ENCODE measurements around the gene STX4.

The STX4 gene

GRCh38 chr16:30996324-30996984, 36.9 kb upstream of the STX4 start:
- H3K9me3 Mint-ChIP-seq: no peaks in the 10 kb centered on the region
- peak overlapping the region; percentile 55 to 59 for H3K27ac Mint-ChIP-seq
- DNase-seq: no peak
- H3K4me3 Mint-ChIP-seq: peak overlapping the region; percentile 90 to 91
- H3K4me1 Mint-ChIP-seq: peaks cover 33% of the 10 kb centered on the region
- no peaks in the 10 kb centered on the region for H3K27me3 Mint-ChIP-seq
- peak; percentile 9 for ATAC-seq

GRCh38 chr16:30996985-30997724, 36.2 kb upstream of the STX4 start:
- Mint-ChIP-seq H3K9me3 (no peaks in the 10 kb centered on the region), H3K27me3 (no peaks in the 10 kb centered on the region), H3K4me1 (peaks cover 33% of the 10 kb centered on the region), H3K27ac (peak overlapping the region; percentile 55 to 78), H3K4me3 (peak overlapping the region; percentile 90 to 91)
- peak; percentile 76 to 77 for DNase-seq
- ATAC-seq: peak; percentile 95

- DNase-seq: no peak
- peaks cover 27% of the 10 kb centered on the region for H3K4me1 Mint-ChIP-seq
- H3K27ac Mint-ChIP-seq: peak overlapping the region in 1 of 2 donors; percentile 78
- H3K4me3 Mint-ChIP-seq: peak overlapping the region; percentile 90 to 91
- no peaks in the 10 kb centered on the region for H3K9me3 Mint-ChIP-seq
- H3K27me3 Mint-ChIP-seq: no peaks in the 10 kb centered on the region
- no peak for ATAC-seq
Measured at GRCh38 chr16:30997725-30998711, 35.3 kb upstream of the STX4 start.

GRCh38 chr16:30998852-30999761, 34.3 kb upstream of the STX4 start:
- Mint-ChIP-seq H3K27me3 (no peaks in the 10 kb centered on the region), H3K4me1 (peaks cover 21% of the 10 kb centered on the region), H3K27ac (no peak overlapping the region), H3K9me3 (no peaks in the 10 kb centered on the region), H3K4me3 (no peak overlapping the region)
- no peak for DNase-seq
- ATAC-seq: no peak

- H3K4me1 Mint-ChIP-seq: peaks cover 7% of the 10 kb centered on the region
- no peak overlapping the region for H3K4me3 Mint-ChIP-seq
- no peaks in the 10 kb centered on the region for H3K27me3 Mint-ChIP-seq
- DNase-seq (no peak), ATAC-seq (no peak)
- H3K9me3 Mint-ChIP-seq: no peaks in the 10 kb centered on the region
- no peak overlapping the region for H3K27ac Mint-ChIP-seq
Measured at GRCh38 chr16:31000671-31001382, 32.5 kb upstream of the STX4 start.

- no peaks in the 10 kb centered on the region for H3K9me3 Mint-ChIP-seq
- no peak for DNase-seq
- no peak overlapping the region for H3K4me3 Mint-ChIP-seq
- H3K27ac Mint-ChIP-seq: peak overlapping the region in 1 of 2 donors; percentile 78
- H3K27me3 Mint-ChIP-seq: no peaks in the 10 kb centered on the region
- ATAC-seq: no peak
- peaks cover under 1% of the 10 kb centered on the region for H3K4me1 Mint-ChIP-seq
Measured at GRCh38 chr16:31001507-31002249, 31.7 kb upstream of the STX4 start.

- no peaks in the 10 kb centered on the region for H3K27me3 Mint-ChIP-seq
Measured at GRCh38 chr16:31002250-31002700, 31.1 kb upstream of the STX4 start.

GRCh38 chr16:31002862-31003341, 30.5 kb upstream of the STX4 start:
- no peak for ATAC-seq
- H3K27ac Mint-ChIP-seq: no peak overlapping the region
- DNase-seq: no peak
- no peaks in the 10 kb centered on the region for H3K9me3 Mint-ChIP-seq
- no peaks in the 10 kb centered on the region for H3K27me3 Mint-ChIP-seq
- H3K4me1 Mint-ChIP-seq: no peaks in the 10 kb centered on the region
- no peak overlapping the region for H3K4me3 Mint-ChIP-seq

More at GRCh38 chr16:31002250-31002700, 31.1 kb upstream of the STX4 start:
- no peak for ATAC-seq
- Mint-ChIP-seq H3K4me1 (no peaks in the 10 kb centered on the region), H3K4me3 (no peak overlapping the region), H3K27ac (peak overlapping the region in 1 of 2 donors; percentile 78), H3K9me3 (no peaks in the 10 kb centered on the region)
- no peak for DNase-seq

GRCh38 chr16:31003744-31004143, 29.6 kb upstream of the STX4 start:
- Mint-ChIP-seq H3K27ac (no peak overlapping the region), H3K9me3 (no peaks in the 10 kb centered on the region)

GRCh38 chr16:31004658-31005057, 28.7 kb upstream of the STX4 start:
- no peak for DNase-seq
- no peak for ATAC-seq
- H3K27me3 Mint-ChIP-seq: peaks cover 1% of the 10 kb centered on the region
- H3K27ac Mint-ChIP-seq: no peak overlapping the region
- no peaks in the 10 kb centered on the region for H3K9me3 Mint-ChIP-seq
- H3K4me3 Mint-ChIP-seq: no peak overlapping the region
- H3K4me1 Mint-ChIP-seq: peaks cover 8% of the 10 kb centered on the region

More at GRCh38 chr16:31003744-31004143, 29.6 kb upstream of the STX4 start:
- H3K4me3 Mint-ChIP-seq: no peak overlapping the region
- H3K27me3 Mint-ChIP-seq: no peaks in the 10 kb centered on the region
- DNase-seq: no peak
- no peaks in the 10 kb centered on the region for H3K4me1 Mint-ChIP-seq
- ATAC-seq: no peak

GRCh38 chr16:31005350-31006085, 27.8 kb upstream of the STX4 start:
- peaks cover 13% of the 10 kb centered on the region for H3K4me1 Mint-ChIP-seq
- no peak for ATAC-seq
- DNase-seq: no peak

GRCh38 chr16:31006086-31006385, 27.3 kb upstream of the STX4 start:
- no peak overlapping the region for H3K4me3 Mint-ChIP-seq
- DNase-seq (no peak), ATAC-seq (no peak)
- peaks cover 14% of the 10 kb centered on the region for H3K4me1 Mint-ChIP-seq
- no peak overlapping the region for H3K27ac Mint-ChIP-seq
- H3K27me3 Mint-ChIP-seq: peaks cover 5% of the 10 kb centered on the region
- H3K9me3 Mint-ChIP-seq: no peaks in the 10 kb centered on the region

More at GRCh38 chr16:31005350-31006085, 27.8 kb upstream of the STX4 start:
- Mint-ChIP-seq H3K27me3 (peaks cover 5% of the 10 kb centered on the region), H3K27ac (peak overlapping the region in 1 of 2 donors; percentile 57), H3K9me3 (no peaks in the 10 kb centered on the region), H3K4me3 (no peak overlapping the region)

GRCh38 chr16:31006589-31006988, 26.8 kb upstream of the STX4 start:
- no peak for DNase-seq
- Mint-ChIP-seq H3K4me3 (no peak overlapping the region), H3K27me3 (peaks cover 10% of the 10 kb centered on the region), H3K9me3 (no peaks in the 10 kb centered on the region), H3K4me1 (peaks cover 19% of the 10 kb centered on the region), H3K27ac (no peak overlapping the region)
- no peak for ATAC-seq
